ENCODE data around the gene COLEC11.

DNA sequence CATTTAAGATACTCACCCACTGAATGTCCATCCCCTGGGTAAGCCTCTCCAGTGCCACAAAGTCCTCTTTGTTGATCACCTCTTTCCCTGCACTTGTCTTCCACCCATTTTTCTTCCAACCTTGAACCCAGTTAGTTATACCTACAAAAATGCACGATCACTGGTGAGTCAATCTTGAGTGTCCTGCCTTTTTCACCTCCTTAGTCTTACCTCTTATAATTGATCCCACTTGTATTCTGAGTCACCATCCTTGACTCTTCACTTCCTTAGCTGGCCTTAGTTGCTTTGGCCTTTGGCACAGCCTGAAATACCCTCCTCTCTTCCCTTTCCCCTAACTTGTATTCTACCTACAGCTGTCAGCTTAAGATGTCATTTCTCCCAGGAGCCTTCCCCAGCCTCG lies 47.0 kb upstream of the COLEC11 start:
- TF ChIP-seq TCF12 (IDR thresholded peaks at IDR 0.05; ENCODE audit: low read depth) (no peak), FOXM1 (IDR thresholded peaks at IDR 0.05; ENCODE audit: borderline replicate concordance, low read depth) (no peak), REST (IDR thresholded peaks at IDR 0.05; ENCODE audit: low read depth) (no peak), TAF1 (IDR thresholded peaks at IDR 0.05; ENCODE audit: low read depth) (no peak), CEBPB (IDR thresholded peaks at IDR 0.05) (no peak), YY1 (IDR thresholded peaks at IDR 0.05; ENCODE audit: low read depth) (no peak), EP300 (IDR thresholded peaks at IDR 0.05; ENCODE audit: borderline replicate concordance) (no peak), ZBTB7A (IDR thresholded peaks at IDR 0.05; ENCODE audit: low read depth) (no peak), RAD21 (IDR thresholded peaks at IDR 0.05; ENCODE audit: low read depth) (no peak), TEAD4 (IDR thresholded peaks at IDR 0.05) (no peak)
- TF ChIP-seq, protein P1, sequence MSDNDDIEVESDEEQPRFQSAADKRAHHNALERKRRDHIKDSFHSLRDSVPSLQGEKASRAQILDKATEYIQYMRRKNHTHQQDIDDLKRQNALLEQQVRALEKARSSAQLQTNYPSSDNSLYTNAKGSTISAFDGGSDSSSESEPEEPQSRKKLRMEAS (IDR thresholded peaks at IDR 0.05) = no peak
- TF ChIP-seq, protein P2, sequence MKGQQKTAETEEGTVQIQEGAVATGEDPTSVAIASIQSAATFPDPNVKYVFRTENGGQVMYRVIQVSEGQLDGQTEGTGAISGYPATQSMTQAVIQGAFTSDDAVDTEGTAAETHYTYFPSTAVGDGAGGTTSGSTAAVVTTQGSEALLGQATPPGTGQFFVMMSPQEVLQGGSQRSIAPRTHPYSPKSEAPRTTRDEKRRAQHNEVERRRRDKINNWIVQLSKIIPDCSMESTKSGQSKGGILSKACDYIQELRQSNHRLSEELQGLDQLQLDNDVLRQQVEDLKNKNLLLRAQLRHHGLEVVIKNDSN (IDR thresholded peaks at IDR 0.05) = no peak
